ENCODE results near the gene KMT5C. TPM values are rescaled to one million over a fixed set of nuclear protein-coding genes. Genes with fewer than 3 reads are reported as not detected.
A peak's percentile ranks its signal among the peaks of the same experiment; 100 is the strongest.

Gene KMT5C
- total RNA-seq = 100 to 1,000 TPM in 1 of 3 donors, 10 to 100 TPM in 2; 44.5 to 147 (median 46.8) TPM
- 9.4 TPM for total RNA-seq (2013)

GRCh38 chr19:55339105-55339888 lies at the start of gene KMT5C:
Gene KMT5C (plus strand): TSS chr19:55339876. CDS start chr19:55341937, 2,061 bp downstream.
- Mint-ChIP-seq H3K4me3 (peak within 1 kb of the TSS; percentile 94), H3K27ac (peak within 1 kb of the TSS; percentile 96 to 99), H3K27me3 (ENCODE audit: low read depth in 2 of 2) (peaks cover 0 to 9% of the 10 kb centered on the region in 2 donors), H3K4me1 (peaks cover 18 to 33% of the 10 kb centered on the region in 2 donors), H3K36me3 (no peaks in the 10 kb centered on the region), H3K9me3 (no peaks in the 10 kb centered on the region)
- TF ChIP-seq CTCF (IDR thresholded peaks at IDR 0.05) = no peak
- under 1% methylated on average over 62 of the region's 63 CpGs for WGBS (ENCODE audit: insufficient coverage)
- ATAC-seq (peak; percentile 67 to 88 (median 76)), DNase-seq (peak; percentile 100)
- H3K27me3 ChIP-seq (ENCODE audit: control insufficient read depth, insufficient read depth, low read length) = no peaks in the 10 kb centered on the region
- peak within 1 kb of the TSS; percentile 57 for H3K4me3 ChIP-seq (ENCODE audit: low read length)
- H3K27ac ChIP-seq (ENCODE audit: low read length) = peak within 1 kb of the TSS; percentile 97
- H3K9me3 ChIP-seq (ENCODE audit: control insufficient read depth, insufficient read depth, low read length) = no peaks in the 10 kb centered on the region
- peaks cover 31% of the 10 kb centered on the region for H3K4me1 ChIP-seq (ENCODE audit: control insufficient read depth, insufficient read depth, low read length)
- H3K36me3 ChIP-seq (ENCODE audit: control insufficient read depth, insufficient read depth, low read length) = peaks cover 4% of the 10 kb centered on the region
- intact Hi-C loops (cut with micrococcal nuclease) = loop anchor here (1.0 to 2.0 kb wide), 4 partner anchors 38 to 80 kb away; partner anchors contain the start of genes PPP6R1 and RPL28

- Histone ChIP-seq H3K9me3 (ENCODE audit: control insufficient read depth, insufficient read depth, low read length) (no peaks in the 10 kb centered on the region), H3K27me3 (ENCODE audit: control insufficient read depth, insufficient read depth, low read length) (no peaks in the 10 kb centered on the region), H3K4me1 (ENCODE audit: control insufficient read depth, insufficient read depth, low read length) (peaks cover 12% of the 10 kb centered on the region), H3K4me3 (ENCODE audit: low read length) (no peak overlapping the region), H3K27ac (ENCODE audit: low read length) (no peak overlapping the region), H3K36me3 (ENCODE audit: control insufficient read depth, insufficient read depth, low read length) (no peaks in the 10 kb centered on the region)
- TF ChIP-seq CTCF (IDR thresholded peaks at IDR 0.05) = no peak
- intact Hi-C loops (cut with micrococcal nuclease) = no loop called here
- Mint-ChIP-seq H3K36me3 (no peaks in the 10 kb centered on the region), H3K4me3 (no peak overlapping the region), H3K4me1 (peaks cover 0 to 12% of the 10 kb centered on the region in 2 donors), H3K9me3 (no peaks in the 10 kb centered on the region), H3K27ac (no peak overlapping the region), H3K27me3 (ENCODE audit: low read depth in 2 of 2) (no peaks in the 10 kb centered on the region)
- DNase-seq = no peak
- ATAC-seq = no peak
- 79% methylated on average over 10 of the region's 10 CpGs for WGBS (ENCODE audit: insufficient coverage)
Observed at GRCh38 chr19:55297267-55297666, 42.4 kb upstream of the KMT5C start.

GRCh38 chr19:55299991-55300390 lies 39.7 kb upstream of the KMT5C start:
- Mint-ChIP-seq H3K36me3 (no peaks in the 10 kb centered on the region), H3K4me1 (peaks cover 0 to 13% of the 10 kb centered on the region in 2 donors), H3K27me3 (ENCODE audit: low read depth in 2 of 2) (no peaks in the 10 kb centered on the region), H3K9me3 (no peaks in the 10 kb centered on the region), H3K27ac (no peak overlapping the region), H3K4me3 (no peak overlapping the region)
- no peaks in the 10 kb centered on the region for H3K9me3 ChIP-seq (ENCODE audit: control insufficient read depth, insufficient read depth, low read length)
- H3K27me3 ChIP-seq (ENCODE audit: control insufficient read depth, insufficient read depth, low read length) = no peaks in the 10 kb centered on the region
- no peaks in the 10 kb centered on the region for H3K36me3 ChIP-seq (ENCODE audit: control insufficient read depth, insufficient read depth, low read length)
- H3K27ac ChIP-seq (ENCODE audit: low read length) = no peak overlapping the region
- WGBS (ENCODE audit: insufficient coverage) = 83% methylated on average over 10 of the region's 10 CpGs
- no peak for DNase-seq
- ATAC-seq = no peak
- TF ChIP-seq CTCF (IDR thresholded peaks at IDR 0.05) = no peak
- no peak overlapping the region for H3K4me3 ChIP-seq (ENCODE audit: low read length)
- intact Hi-C loops (cut with micrococcal nuclease) = loop anchor here (2.0 kb wide), 2 partner anchors 39 to 85 kb away; partner anchors contain the start of genes KMT5C, RPL28 and TMEM238
- peaks cover 15% of the 10 kb centered on the region for H3K4me1 ChIP-seq (ENCODE audit: control insufficient read depth, insufficient read depth, low read length)

Data from natural killer cell (primary cell).